Measurements from ENCODE around the gene AP2M1. TPM values are rescaled to one million over a fixed set of nuclear protein-coding genes. Genes with fewer than 3 reads are reported as not detected.

The AP2M1 gene
- total RNA-seq, 2 experiments from 2014 or later: 192 to 204 TPM

GRCh38 chr3:184180165-184180564 lies 5.5 kb downstream of the AP2M1 start:
- DNase-seq (no peak), ATAC-seq (no peak)
- ChIA-PET POLR2A (no interaction called here), CTCF (no interaction called here)
- H3K27ac Mint-ChIP-seq: no peak overlapping the region
- peaks cover 23% of the 10 kb centered on the region for H3K4me1 Mint-ChIP-seq
- intact Hi-C loops (cut with DNase I, micrococcal nuclease): loop anchor here in 1 of 2 experiments (10.0 kb wide), 1 partner anchor 485 kb away; the partner anchor contains the start of gene YEATS2
- no peaks in the 10 kb centered on the region for H3K9me3 Mint-ChIP-seq (ENCODE audit: low read depth)
- H3K36me3 Mint-ChIP-seq (ENCODE audit: low read depth): peaks cover 53% of the 10 kb centered on the region
- H3K4me3 Mint-ChIP-seq: no peak overlapping the region
- H3K27me3 Mint-ChIP-seq: no peaks in the 10 kb centered on the region

- ATAC-seq (no peak), DNase-seq (no peak)
- H3K27me3 Mint-ChIP-seq: no peaks in the 10 kb centered on the region
- intact Hi-C loops (cut with DNase I, micrococcal nuclease): loop anchor here in 1 of 2 experiments (10.0 kb wide), 1 partner anchor 487 kb away; the partner anchor contains the start of gene YEATS2
- H3K27ac Mint-ChIP-seq: no peak overlapping the region
- peaks cover 15% of the 10 kb centered on the region for H3K4me1 Mint-ChIP-seq
- no peaks in the 10 kb centered on the region for H3K9me3 Mint-ChIP-seq (ENCODE audit: low read depth)
- H3K36me3 Mint-ChIP-seq (ENCODE audit: low read depth): peaks cover 50% of the 10 kb centered on the region
- CTCF ChIA-PET: interaction anchor here (0.6 to 1.1 kb wide), 3 partner anchors 46 to 145 kb away, joined by 3 read pairs; no protein-coding TSS in a partner anchor
- no peak overlapping the region for H3K4me3 Mint-ChIP-seq
- POLR2A ChIA-PET: no interaction called here
Measured at GRCh38 chr3:184181596-184181995, 6.9 kb downstream of the AP2M1 start.

- Mint-ChIP-seq H3K4me1 (peaks cover 25% of the 10 kb centered on the region), H3K36me3 (ENCODE audit: low read depth) (peaks cover 56% of the 10 kb centered on the region), H3K27me3 (no peaks in the 10 kb centered on the region), H3K9me3 (ENCODE audit: low read depth) (no peaks in the 10 kb centered on the region), H3K4me3 (no peak overlapping the region), H3K27ac (no peak overlapping the region)
- intact Hi-C loops (cut with DNase I, micrococcal nuclease): loop anchor here in 1 of 2 experiments (10.0 kb wide), 1 partner anchor 489 kb away; the partner anchor contains the start of gene YEATS2
- POLR2A ChIA-PET: no interaction called here
- CTCF ChIA-PET: interaction anchor here (0.5 to 2.0 kb wide), 5 partner anchors 44 to 133 kb away, joined by 3 to 4 read pairs (median 3); partner anchors contain the start of gene EEF1AKMT4
- ATAC-seq (no peak), DNase-seq (no peak)
Measured at GRCh38 chr3:184183679-184184078, 9.0 kb downstream of the AP2M1 start.

GRCh38 chr3:184184546-184185230 lies 10.0 kb downstream of the AP2M1 start:
- Mint-ChIP-seq H3K36me3 (ENCODE audit: low read depth) (peaks cover 58% of the 10 kb centered on the region), H3K4me1 (peaks cover 29% of the 10 kb centered on the region), H3K4me3 (peak overlapping the region; percentile 99), H3K27me3 (no peaks in the 10 kb centered on the region), H3K27ac (peak overlapping the region; percentile 91), H3K9me3 (ENCODE audit: low read depth) (no peaks in the 10 kb centered on the region)
- DNase-seq (no peak), ATAC-seq (no peak)
- POLR2A ChIA-PET: no interaction called here
- CTCF ChIA-PET: interaction anchor here (0.7 to 2.0 kb wide), 6 partner anchors 43 to 70 kb away, joined by 3 to 7 read pairs (median 3); partner anchors contain the start of gene EEF1AKMT4
- intact Hi-C loops (cut with DNase I, micrococcal nuclease): loop anchor here in 1 of 2 experiments (1.0 to 10.0 kb wide), 5 partner anchors 10 to 1403 kb away; partner anchors contain the start of genes AP2M1, DVL3, PSMD2 and SENP2

- Mint-ChIP-seq H3K27ac (peak overlapping the region; percentile 93), H3K36me3 (ENCODE audit: low read depth) (peaks cover 56% of the 10 kb centered on the region), H3K27me3 (no peaks in the 10 kb centered on the region), H3K4me1 (peaks cover 32% of the 10 kb centered on the region), H3K4me3 (peak overlapping the region; percentile 99), H3K9me3 (ENCODE audit: low read depth) (no peaks in the 10 kb centered on the region)
- peak; percentile 95 for ATAC-seq
- ChIA-PET POLR2A (interaction anchor here (0.6 kb wide), 3 partner anchors 11 to 39 kb away, joined by 3 to 5 read pairs (median 3); no protein-coding TSS in a partner anchor), CTCF (interaction anchor here (0.7 to 1.6 kb wide), 3 partner anchors 40 to 76 kb away, joined by 3 to 7 read pairs (median 4); partner anchors contain the start of gene EEF1AKMT4)
- intact Hi-C loops (cut with DNase I, micrococcal nuclease): loop anchor here (1.0 to 10.0 kb wide), 13 partner anchors 11 to 1402 kb away; partner anchors contain the start of genes AP2M1 (in 2 of the 2), DVL3 (in 2 of the 2), EEF1AKMT4 (in 2 of the 2) and EIF2B5 (in 2 of the 2)
- DNase-seq: peak; percentile 100
Measured at GRCh38 chr3:184185461-184186183, 11.0 kb downstream of the AP2M1 start.

- Mint-ChIP-seq H3K36me3 (ENCODE audit: low read depth) (peaks cover 55% of the 10 kb centered on the region), H3K4me1 (peaks cover 32% of the 10 kb centered on the region), H3K4me3 (peak within 1 kb of the TSS; percentile 99), H3K27ac (peak within 1 kb of the TSS; percentile 93), H3K9me3 (ENCODE audit: low read depth) (no peaks in the 10 kb centered on the region), H3K27me3 (no peaks in the 10 kb centered on the region)
- ATAC-seq (peak; percentile 25), DNase-seq (peak; percentile 47)
- ChIA-PET POLR2A (interaction anchor here (0.5 to 0.7 kb wide), 4 partner anchors 9 to 112 kb away, joined by 3 to 5 read pairs (median 4); no protein-coding TSS in a partner anchor), CTCF (interaction anchor here (0.6 to 1.6 kb wide), 6 partner anchors 40 to 717 kb away, joined by 3 to 7 read pairs (median 4); partner anchors contain the start of gene EEF1AKMT4)
- intact Hi-C loops (cut with DNase I, micrococcal nuclease): loop anchor here (1.0 to 10.0 kb wide), 13 partner anchors 12 to 1401 kb away; partner anchors contain the start of genes EEF1AKMT4 (in 2 of the 2), EIF2B5 (in 2 of the 2), AP2M1 (in 1 of the 2) and DVL3 (in 1 of the 2)
Measured at GRCh38 chr3:184186184-184186901, 11.7 kb downstream of the AP2M1 start, which contains the start of gene ABCF3. Gene ABCF3 (plus strand): TSS chr3:184186199. CDS start chr3:184186208, 9 bp downstream.

- CTCF ChIA-PET: interaction anchor here (0.7 to 1.4 kb wide), 3 partner anchors 40 to 114 kb away, joined by 3 to 6 read pairs (median 4); no protein-coding TSS in a partner anchor
- intact Hi-C loops (cut with DNase I, micrococcal nuclease): loop anchor here (1.0 to 10.0 kb wide), 14 partner anchors 13 to 1400 kb away; partner anchors contain the start of genes EEF1AKMT4 (in 2 of the 2), EIF2B5 (in 2 of the 2), AP2M1 (in 1 of the 2) and DVL3 (in 1 of the 2)
- ATAC-seq: no peak
- Mint-ChIP-seq H3K4me1 (peaks cover 32% of the 10 kb centered on the region), H3K36me3 (ENCODE audit: low read depth) (peaks cover 54% of the 10 kb centered on the region), H3K4me3 (peak overlapping the region; percentile 99), H3K27me3 (no peaks in the 10 kb centered on the region), H3K9me3 (ENCODE audit: low read depth) (no peaks in the 10 kb centered on the region), H3K27ac (peak overlapping the region; percentile 93)
- no peak for DNase-seq
- POLR2A ChIA-PET: interaction anchor here (0.7 kb wide), 1 partner anchor 9 kb away, joined by 4 read pairs; no protein-coding TSS in a partner anchor
Measured at GRCh38 chr3:184186902-184187207, 12.2 kb downstream of the AP2M1 start.

- DNase-seq (no peak), ATAC-seq (no peak)
- intact Hi-C loops (cut with DNase I, micrococcal nuclease): loop anchor here in 1 of 2 experiments (5.0 to 10.0 kb wide), 2 partner anchors 493 to 1399 kb away; partner anchors contain the start of genes SENP2 and YEATS2
- peak overlapping the region; percentile 11 for H3K27ac Mint-ChIP-seq
- H3K4me3 Mint-ChIP-seq: no peak overlapping the region
- peaks cover 32% of the 10 kb centered on the region for H3K4me1 Mint-ChIP-seq
- ChIA-PET POLR2A (interaction anchor here (0.6 kb wide), 1 partner anchor 49 kb away, joined by 3 read pairs; no protein-coding TSS in a partner anchor), CTCF (no interaction called here)
- no peaks in the 10 kb centered on the region for H3K27me3 Mint-ChIP-seq
- peaks cover 54% of the 10 kb centered on the region for H3K36me3 Mint-ChIP-seq (ENCODE audit: low read depth)
- H3K9me3 Mint-ChIP-seq (ENCODE audit: low read depth): no peaks in the 10 kb centered on the region
Measured at GRCh38 chr3:184188080-184188479, 13.4 kb downstream of the AP2M1 start.

- Mint-ChIP-seq H3K27me3 (no peaks in the 10 kb centered on the region), H3K9me3 (ENCODE audit: low read depth) (no peaks in the 10 kb centered on the region), H3K4me3 (no peak overlapping the region), H3K4me1 (peaks cover 32% of the 10 kb centered on the region), H3K36me3 (ENCODE audit: low read depth) (peaks cover 48% of the 10 kb centered on the region), H3K27ac (no peak overlapping the region)
- DNase-seq (no peak), ATAC-seq (no peak)
- ChIA-PET POLR2A (no interaction called here), CTCF (no interaction called here)
- intact Hi-C loops (cut with DNase I, micrococcal nuclease): loop anchor here in 1 of 2 experiments (5.0 to 10.0 kb wide), 2 partner anchors 495 to 1398 kb away; partner anchors contain the start of genes SENP2 and YEATS2
Measured at GRCh38 chr3:184189421-184189820, 14.8 kb downstream of the AP2M1 start.

GRCh38 chr3:184192889-184193288 lies 18.2 kb downstream of the AP2M1 start:
- intact Hi-C loops (cut with DNase I, micrococcal nuclease): no loop called here
- H3K4me3 Mint-ChIP-seq: no peak overlapping the region
- H3K27me3 Mint-ChIP-seq: no peaks in the 10 kb centered on the region
- DNase-seq (no peak), ATAC-seq (no peak)
- POLR2A ChIA-PET: no interaction called here
- no peak overlapping the region for H3K27ac Mint-ChIP-seq
- peaks cover 33% of the 10 kb centered on the region for H3K36me3 Mint-ChIP-seq (ENCODE audit: low read depth)
- CTCF ChIA-PET: no interaction called here
- H3K9me3 Mint-ChIP-seq (ENCODE audit: low read depth): no peaks in the 10 kb centered on the region
- peaks cover 14% of the 10 kb centered on the region for H3K4me1 Mint-ChIP-seq

Data from activated CD4-positive, alpha-beta T cell treated with anti-CD3 and anti-CD28 coated beads for 36 hours (primary cell).